ENCODE data around the gene FIZ1. TPM values are rescaled to one million over a fixed set of nuclear protein-coding genes. Genes with fewer than 3 reads are reported as not detected.
A peak's percentile ranks its signal among the peaks of the same experiment; 100 is the strongest.
"Not testable (repeated sequence)": the region's sequence is repeated elsewhere in the genome, so short reads cannot be mapped to it uniquely, and the experiment has no call there.

Gene FIZ1
- total RNA-seq, 1 donor from 2014 or later, result 2.5 TPM

DNA sequence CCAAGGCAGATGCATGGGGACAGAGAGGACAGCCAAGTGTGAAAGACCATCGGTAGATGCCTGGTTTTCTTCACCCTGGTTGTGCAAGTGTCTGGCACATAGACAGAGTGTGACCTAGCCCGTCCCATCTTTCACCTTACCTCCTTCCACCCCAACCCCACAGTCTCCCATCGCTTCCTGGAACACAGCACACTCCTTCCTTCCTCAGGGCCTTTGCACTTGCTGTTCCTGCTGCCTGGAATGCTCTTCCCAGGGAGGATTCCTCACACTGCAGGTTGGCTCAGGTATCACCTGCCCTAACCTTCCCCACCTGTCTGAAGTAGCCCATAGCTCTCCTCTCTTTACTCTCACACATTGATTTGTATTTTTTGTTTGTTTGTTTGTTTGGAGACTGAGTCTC lies 3.0 kb downstream of the FIZ1 start:
- no peak for DNase-seq (ENCODE audit: low read depth, low spot score)

DNA sequence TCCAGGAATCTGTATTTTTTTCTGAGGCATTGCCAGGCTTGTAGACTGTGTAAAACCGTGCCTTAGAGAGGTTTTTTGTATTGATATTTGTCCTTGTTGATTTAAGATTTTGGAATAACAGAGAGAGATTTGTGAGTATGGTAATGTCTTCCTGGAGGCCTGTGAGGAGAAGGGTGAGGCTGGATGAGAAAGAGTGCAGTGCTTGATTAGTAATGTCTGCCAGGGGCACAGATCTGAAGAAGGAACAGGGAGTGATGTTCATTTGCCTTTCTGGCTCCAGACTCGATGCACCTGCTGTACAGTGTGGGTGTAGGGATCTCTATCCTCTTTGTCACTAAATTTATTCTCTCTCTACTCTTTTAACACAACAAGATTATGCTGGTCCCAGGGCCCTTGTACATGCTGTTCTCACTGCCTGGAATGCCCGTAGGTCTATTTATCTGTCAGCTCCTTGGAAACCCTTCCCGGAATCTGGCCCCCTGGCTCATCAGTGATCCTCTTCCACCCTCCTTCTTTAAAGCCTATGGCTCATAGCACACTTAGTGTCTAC lies 4.2 kb downstream of the FIZ1 start:
- no peak for DNase-seq (ENCODE audit: low read depth, low spot score)

DNA sequence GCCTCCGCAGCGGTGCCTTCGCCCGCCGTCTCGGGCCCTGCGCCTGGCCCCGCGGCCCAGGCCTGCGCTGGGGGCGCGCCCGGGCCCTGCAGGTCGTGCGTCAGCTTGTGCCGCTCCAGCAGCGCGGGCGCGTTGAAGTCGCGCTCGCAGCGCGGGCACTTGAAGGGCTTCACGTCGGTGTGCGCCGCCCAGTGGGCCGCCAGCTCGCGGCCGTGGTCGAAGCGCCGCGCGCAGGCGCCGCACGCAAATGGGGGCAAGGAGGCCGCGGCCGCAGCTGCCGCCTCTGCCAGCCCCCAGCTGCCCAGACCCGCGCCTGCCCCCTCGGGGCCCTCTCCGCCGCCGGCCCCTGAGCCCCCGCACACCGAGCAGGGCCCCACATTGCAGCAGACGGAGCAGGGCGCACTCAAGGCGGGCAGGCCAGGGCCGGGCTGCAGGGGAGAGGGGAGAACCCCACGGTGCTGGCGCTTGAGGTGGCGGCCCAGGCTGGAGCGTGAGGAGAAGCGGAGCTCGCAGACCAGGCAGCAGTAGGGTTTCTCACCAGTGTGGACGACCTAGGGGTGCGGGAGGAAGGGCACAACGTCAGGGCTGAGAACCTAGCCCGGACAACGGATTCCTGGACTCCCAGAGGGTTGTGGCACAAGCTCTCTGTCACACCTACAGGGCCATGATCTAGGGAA lies 6.1 kb downstream of the FIZ1 start:
- no peak for DNase-seq (ENCODE audit: low read depth, low spot score)

DNA sequence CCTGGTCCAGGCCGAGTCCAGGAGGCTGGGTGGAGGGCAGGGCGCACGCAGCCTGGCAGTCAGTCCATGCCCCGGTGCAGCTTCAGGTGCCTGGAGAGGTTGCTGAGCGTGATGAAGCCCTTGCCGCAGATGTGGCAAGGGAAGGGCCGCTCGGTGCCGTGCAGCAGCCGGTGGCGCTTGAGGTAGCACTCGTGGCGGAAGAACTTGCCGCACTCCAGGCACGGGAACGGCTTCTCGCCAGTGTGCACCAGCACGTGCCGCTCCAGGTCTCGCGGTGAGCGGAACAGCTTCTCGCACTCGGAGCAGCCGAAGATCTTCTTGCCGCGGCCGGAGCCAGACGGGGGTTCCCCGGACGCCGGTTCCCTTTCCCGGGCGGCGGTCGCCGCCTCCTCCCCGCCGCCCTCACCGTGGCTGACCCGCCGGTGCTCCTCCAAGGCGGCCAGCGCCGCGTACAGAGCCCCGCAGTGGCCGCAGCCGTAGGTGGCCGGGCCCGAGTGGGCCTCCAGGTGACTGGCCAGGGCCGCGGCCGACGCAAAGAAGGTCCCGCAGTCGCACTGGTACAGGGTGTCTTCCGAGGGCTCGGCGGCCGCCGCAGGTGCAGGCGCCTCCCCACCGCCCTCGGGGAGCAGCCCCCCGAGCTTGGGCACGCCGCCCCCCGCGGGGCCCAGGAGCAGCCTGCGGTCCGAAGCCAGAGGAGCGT lies 6.8 kb downstream of the FIZ1 start:
- DNase-seq (ENCODE audit: low read depth, low spot score), result no peak

DNA sequence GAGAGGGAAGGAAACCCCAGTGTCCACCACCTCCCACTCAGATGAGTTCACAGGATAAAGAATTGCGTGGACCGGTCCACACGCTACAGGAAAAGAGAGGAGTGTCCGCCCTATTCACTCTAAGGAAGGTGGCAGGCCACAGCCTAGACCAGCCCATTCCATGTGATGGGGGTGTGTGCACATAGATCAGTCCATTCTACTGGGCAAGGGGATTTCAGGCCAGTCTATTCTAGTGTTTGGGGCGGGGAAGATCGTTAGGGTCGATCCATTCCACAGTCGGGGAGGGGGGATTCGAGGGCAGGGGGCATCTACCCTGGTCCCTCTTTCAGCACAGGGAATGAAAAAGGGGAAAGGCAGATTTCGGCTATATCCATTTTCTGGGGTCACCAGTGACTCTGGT lies 7.8 kb downstream of the FIZ1 start:
- DNase-seq (ENCODE audit: low read depth, low spot score), result no peak

DNA sequence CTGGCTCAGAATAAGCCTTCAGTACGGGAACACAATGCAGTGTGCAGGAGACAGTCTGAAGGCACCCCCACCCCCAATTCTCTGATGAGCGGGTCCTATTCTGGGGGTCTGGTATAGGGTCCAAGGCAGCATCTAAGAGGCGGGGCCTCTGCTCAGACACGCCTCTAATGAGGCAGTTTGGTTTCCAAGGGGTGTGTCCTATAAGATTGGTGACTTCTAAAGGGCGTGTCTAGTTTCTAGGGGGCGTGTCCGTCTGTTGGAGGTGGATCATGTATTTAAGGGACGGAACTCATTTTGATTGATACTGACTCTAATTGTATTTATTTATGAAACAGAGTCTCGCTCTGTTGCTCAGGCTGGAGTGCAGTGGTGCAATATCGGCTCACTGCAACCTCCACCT lies 8.7 kb downstream of the FIZ1 start:
- no peak for DNase-seq (ENCODE audit: low read depth, low spot score)

DNA sequence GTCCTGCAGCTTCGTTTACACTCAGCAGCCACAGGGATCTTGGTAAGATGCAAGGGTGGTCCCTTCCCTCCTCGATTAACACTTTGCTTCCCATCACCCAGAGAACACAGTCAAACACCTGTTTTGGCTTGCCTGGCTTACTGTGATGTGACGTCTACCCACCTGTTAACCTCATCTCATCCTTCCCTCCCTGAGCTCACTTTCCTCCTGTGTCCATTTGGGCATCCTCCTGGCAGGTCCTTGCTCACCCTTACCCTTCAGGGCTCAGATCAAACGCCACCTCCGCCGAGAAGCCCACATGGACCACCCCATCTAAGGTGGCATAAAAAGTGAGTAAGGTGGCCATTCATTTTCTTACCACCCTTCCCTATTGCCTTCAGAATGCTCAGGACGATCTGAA lies 9.2 kb downstream of the FIZ1 start:
- no peak for DNase-seq (ENCODE audit: low read depth, low spot score)

DNA sequence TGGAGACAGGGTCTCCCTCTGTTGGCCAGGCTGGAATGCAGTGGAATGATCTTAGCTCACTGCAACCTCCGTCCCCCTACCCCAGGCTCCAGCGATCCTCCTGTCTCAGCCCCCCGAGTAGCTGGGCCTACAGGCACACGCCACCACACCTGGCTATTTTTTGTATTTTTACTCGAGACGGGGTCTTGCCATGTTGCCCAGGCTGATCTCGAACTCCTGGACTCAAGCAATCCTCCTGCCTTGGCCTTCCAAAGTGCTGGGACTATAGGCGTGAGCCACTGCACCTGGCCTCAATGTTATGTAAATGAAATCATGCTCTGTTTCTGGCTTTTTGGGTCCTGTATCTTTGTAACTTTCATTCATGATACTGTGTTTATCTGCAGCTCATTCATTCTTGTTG lies 10.6 kb downstream of the FIZ1 start:
- DNase-seq (ENCODE audit: low read depth, low spot score), result no peak

DNA sequence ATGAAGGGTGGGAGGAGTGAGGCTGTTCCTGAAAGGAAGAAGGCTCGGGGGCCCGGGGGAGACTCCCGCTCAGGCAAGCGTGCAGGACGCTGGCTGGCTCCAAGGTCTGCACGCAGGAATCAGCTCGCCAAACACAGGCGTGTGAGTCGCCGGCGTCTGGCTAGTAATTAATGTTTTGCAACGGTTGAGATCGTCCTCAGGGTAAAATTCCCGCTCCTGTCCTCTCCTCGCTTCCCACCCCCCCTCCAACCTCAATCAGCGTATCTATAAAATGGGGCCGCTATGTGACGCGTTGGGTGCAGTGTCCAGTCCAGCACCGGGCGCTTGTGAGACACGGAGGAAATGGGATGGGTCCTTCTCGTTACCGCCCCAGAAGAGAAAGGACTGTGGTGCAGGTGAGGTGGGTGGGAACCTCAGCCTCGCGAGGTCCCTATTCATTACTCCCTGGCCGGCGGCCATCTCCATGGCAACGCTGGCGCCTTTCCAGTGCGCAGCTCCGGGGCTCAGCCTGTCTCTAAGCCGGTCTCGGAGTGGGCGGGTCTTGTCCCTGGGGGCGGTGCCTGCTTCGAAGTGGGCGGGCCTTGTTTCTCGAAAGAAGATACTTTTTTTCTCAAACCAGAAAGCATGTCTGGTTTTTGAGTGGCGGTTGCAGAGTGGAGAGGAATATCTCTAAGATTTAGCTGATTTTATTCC lies 12.2 kb downstream of the FIZ1 start:
- peak; percentile 63 for DNase-seq (ENCODE audit: low read depth, low spot score)

DNA sequence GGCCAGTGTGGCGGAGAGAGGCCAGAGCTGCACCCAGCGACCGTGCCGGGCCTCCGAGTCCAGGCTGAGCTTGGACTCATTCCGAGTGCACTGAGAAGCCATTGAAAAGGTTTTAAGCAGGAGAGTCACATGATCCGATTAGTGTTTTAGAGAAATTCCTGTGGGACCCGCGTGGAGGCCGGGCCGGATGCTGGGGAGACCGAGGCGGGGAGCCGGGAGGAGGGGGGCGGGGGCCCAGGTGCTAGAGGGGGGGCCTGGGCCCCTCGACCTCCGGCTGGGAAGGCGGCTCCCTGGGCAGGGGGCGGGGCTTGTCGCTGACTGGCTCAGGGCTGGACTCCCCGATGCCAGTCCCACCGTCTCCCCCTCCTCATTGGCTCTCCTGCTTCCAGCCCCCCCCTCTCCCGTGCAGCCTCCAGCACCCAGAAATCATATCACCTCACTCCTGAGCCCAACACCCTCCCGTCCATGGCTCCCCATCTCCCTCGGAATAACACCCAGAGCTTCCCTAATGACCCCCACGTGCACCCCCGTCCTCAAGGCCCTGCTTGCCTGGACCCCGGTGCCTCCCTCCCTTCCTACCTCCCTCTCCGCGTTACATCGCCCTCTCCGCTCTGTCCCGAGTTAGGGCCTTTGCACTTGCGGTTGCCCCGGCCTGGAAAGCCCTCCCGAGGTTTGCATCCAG lies 13.5 kb downstream of the FIZ1 start:
- DNase-seq (ENCODE audit: low read depth, low spot score), result no peak

DNA sequence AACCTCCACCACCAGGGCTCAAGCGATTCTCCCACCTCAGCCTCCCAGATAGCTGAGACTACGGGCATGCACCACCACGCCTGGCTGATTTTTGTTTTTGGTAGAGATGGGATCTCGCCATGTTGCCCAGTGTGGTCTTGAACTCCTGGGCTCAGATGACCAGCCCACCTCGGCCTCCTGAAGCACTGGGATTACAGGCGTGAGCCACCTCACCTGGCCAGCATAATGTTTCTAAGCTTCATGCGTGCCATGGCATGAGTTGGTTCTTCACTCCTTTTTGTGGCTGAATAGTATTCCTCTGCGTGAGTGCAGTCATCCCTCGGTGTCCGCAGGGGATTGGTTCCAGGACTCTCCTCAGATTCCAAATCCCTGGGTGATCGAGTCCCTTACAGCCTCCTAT lies 14.4 kb downstream of the FIZ1 start:
- DNase-seq (ENCODE audit: low read depth, low spot score), result no peak

DNA sequence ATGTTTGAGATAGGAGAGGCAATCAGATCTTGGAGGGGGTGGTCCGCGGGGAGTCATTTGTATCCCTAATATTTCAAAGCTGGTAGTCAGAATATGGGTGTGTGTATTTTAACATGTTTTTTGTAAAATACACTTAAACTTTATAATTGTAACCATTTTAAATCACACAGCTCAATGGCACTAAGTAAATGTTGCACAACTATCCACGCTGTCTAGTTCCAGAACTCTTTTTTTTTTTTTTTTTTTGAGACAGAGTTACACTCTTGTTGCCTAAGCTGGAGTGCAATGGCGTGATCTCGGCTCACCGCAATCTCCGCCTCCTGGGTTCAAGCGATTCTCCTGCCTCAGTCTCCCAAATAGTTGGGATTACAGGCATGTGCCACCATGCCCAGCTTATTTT lies 15.4 kb downstream of the FIZ1 start:
- DNase-seq (ENCODE audit: low read depth, low spot score), result not testable (repeated sequence)

DNA sequence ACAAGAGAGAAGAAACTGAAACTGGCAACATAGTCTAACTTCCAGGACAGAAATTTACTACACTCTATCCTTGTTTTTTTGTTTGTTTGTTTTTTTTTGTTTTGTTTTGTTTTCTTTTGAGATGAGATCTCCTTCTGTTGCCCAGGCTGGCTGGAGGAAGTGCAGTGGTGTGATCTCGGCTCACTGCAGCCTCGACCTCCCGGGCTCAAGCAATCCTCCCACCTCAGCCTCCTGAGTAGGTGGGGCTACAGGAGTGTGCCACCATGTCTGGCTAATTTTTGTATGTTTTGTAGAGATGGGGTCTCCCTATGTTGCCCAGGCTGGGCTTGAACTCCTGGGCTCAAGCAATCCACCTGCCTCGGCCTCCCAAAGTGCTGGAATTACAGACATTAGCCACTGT lies 17.0 kb downstream of the FIZ1 start:
- not testable (repeated sequence) for DNase-seq (ENCODE audit: low read depth, low spot score)

DNA sequence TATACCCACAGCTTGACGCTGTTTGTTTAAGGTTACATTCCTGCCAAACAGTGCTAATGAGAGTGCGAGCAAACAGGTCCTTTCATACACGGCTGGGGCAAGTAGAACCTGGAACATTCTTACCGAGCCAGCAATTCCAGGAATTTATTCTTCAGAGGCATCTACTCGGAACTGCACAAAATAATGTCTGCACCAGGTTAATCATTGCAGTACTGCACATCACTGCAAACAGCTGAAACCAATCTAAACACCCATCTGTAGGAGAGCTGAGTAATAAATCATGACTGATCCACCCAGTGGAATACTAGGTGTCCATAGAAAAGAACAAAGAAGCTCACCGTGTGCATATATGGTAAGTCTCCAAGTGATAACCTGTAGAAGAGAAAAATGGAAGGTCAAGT lies 17.5 kb downstream of the FIZ1 start:
- DNase-seq (ENCODE audit: low read depth, low spot score), result no peak

DNA sequence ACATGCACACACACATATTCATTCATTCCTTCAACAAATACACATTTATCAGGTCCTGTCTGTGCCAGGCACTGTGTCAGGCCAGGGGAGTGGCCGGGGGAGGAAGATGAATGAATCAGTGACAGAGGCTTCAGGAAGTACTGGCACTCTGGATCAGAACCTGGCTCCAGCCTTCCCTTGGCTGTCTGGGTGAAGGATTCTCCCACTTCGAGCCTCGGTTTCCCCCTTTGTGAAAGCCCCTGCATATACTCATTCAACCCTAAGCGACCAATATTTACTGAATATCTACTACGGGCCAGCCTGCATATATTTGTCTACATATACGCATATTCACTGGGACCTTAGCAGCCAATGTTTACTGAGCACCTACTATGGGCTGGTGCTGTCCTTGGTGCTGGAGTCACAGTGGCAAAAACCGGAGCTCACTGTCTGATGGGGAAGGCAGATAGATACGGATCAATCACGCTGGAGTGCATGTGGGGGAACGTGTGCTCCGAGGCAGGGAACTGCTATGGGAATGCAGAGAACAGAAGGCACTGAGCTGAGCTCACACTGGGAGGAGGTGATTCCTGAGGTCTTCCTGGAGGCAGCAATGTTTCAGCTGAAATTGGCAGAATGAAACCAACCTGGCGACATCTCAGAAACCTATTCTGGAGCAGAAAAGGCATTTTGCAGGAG lies 18.0 kb downstream of the FIZ1 start:
- DNase-seq (ENCODE audit: low read depth, low spot score), result no peak

DNA sequence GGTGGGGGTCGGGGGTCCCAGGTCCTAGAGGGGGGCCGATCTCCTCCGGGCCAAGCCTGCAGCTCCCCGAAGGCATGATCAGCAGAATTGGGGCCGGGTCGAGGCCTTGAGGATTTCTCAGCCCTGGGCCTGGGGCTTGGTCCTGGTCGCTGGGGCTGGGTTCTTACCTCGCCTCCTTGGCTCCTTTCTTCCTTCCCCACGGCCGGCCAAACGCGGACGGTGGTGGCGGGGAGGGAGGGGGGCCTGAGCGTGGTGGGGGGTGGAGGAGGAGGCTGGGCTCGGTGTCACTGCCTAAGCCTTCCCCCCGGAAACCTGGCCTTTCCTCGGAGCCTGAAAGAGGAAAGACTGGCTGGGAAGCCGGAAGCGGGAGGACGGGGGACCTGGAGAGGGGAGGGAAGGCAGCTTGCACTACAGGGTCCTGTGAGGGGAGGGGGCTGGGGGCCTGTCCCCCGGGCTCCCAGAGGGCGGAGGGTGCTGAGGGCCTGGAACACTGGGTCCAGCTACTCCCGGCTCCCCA lies 18.6 kb downstream of the FIZ1 start, which contains the start of gene ZNF579:
TSS of gene ZNF579 (minus strand) at position 221 of the 517 bp plus-strand sequence. CDS start 1,209 bp downstream, outside the sequence.
- peak; percentile 70 for DNase-seq (ENCODE audit: low read depth, low spot score)

DNA sequence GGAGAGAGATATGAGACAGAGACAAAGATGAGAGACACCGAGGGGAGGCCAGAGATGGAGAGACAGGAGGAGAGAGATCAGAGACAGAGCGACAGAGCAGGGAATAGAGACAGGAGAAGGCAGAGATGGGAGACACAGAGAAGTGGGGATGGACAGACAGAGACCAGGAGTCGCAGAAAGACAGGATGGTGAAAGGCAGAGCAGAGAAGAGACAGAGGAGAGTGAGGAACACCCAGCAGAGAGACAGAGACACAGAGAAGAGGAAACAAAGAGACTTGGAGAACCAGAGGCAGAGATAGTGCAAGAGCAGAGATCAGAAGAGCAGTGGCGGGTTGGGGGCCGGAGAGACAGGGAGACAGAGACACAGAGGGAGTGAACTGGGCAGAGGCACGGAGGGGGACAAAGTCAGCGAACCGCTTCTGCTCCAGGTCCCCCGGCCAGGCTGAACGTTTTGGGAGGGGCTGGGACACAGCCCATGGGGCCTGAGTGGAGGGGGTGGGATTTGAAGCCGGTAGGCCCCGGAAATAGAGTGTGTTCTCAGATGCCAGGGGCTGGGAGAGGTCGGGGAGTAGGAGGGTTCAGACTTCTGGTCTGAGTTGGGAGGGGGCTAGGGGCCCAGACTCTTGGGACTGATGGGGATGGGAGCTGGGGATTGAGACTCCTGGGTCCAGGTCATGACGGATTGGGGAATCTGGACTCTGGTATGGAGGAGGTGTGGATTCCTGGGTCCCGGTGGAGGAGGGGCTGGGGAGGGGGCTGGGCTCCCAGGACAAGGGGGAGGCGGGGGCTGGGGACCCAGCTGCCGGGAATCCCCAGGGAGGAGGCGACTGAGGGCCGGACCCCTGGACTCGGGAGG lies 19.3 kb downstream of the FIZ1 start:
- DNase-seq (ENCODE audit: low read depth, low spot score), result no peak

DNA sequence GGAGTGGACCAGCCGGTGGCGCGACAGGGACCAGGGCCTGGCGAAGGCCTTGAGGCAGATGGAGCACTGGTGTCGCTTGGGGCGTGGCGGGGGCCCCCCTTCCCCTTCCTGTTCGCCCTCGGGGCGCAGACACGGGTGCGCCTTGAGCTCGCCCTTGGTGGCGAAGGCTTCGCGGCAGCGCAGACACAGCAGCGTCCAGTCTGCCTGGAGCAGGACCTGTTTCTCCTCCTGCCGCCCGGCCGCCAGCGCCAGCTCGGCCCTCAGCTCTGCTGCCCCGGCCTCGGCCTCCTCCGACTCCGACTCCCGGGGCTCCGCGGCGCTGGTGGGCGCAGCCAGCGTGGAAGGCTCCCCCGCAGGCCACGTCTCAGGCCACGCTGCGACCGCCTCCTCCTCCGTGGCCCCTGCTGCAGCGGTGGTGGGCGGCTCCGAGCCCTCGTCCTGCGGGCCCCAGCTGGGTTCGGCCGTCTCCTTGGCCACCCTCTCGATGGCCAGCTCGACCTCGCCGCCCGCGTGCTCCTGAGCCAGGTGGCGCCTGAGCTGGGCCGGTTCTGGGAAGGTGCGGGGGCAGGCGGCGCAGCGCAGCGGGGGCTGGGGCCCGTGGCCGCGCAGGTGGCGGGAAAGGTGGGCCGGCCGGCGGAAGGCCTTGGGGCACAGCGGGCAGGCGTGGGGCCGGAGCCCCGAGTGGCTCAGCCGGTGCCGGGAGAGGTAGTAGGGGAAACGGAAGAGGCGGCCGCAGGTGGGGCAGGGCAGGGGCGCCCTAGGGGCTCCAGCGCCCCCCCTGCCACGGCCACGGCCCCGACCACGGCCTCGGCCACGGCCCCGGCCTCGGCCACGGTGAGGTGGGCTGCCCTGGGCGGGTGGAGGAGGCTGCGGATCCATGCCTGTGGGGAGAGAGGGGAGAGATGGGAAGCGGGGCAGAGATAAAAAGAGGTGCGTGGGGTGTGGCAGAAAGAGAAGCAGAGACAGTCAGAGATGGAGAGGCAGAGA lies 20.3 kb downstream of the FIZ1 start:
- no peak for DNase-seq (ENCODE audit: low read depth, low spot score)
